ENCODE measurements around the gene PHC2. TPM values are rescaled to one million over a fixed set of nuclear protein-coding genes. Genes with fewer than 3 reads are reported as not detected.

The PHC2 gene
- total and polyA plus RNA-seq, 2 of the 13 experiments (the other 11 are each of a cell fraction or from before 2014, with no cell fraction given) = 52.5 to 84.9 TPM

GRCh38 chr1:33472269-33472980, 41.5 kb upstream of the PHC2 start, which contains the start of gene ZSCAN20 (continued):
- TF ChIP-seq ZNF253 (CRISPR knock-in tag; IDR thresholded peaks at IDR 0.05; ENCODE audit: borderline replicate concordance) = no peak
- TF ChIP-seq, protein P1, sequence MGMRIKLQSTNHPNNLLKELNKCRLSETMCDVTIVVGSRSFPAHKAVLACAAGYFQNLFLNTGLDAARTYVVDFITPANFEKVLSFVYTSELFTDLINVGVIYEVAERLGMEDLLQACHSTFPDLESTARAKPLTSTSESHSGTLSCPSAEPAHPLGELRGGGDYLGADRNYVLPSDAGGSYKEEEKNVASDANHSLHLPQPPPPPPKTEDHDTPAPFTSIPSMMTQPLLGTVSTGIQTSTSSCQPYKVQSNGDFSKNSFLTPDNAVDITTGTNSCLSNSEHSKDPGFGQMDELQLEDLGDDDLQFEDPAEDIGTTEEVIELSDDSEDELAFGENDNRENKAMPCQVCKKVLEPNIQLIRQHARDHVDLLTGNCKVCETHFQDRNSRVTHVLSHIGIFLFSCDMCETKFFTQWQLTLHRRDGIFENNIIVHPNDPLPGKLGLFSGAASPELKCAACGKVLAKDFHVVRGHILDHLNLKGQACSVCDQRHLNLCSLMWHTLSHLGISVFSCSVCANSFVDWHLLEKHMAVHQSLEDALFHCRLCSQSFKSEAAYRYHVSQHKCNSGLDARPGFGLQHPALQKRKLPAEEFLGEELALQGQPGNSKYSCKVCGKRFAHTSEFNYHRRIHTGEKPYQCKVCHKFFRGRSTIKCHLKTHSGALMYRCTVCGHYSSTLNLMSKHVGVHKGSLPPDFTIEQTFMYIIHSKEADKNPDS (CRISPR knock-in tag; IDR thresholded peaks at IDR 0.05) = no peak
- peak; percentile 39; the same call in 1 of the 2 replicates for TF ChIP-seq HOXD1 (CRISPR knock-in tag; IDR thresholded peaks at IDR 0.05)
- TF ChIP-seq TFDP2 (CRISPR knock-in tag; IDR thresholded peaks at IDR 0.05) = no peak
- peak; percentile 57 for TF ChIP-seq RBM39 (IDR thresholded peaks at IDR 0.05; ENCODE audit: low read depth, low read length, poor library complexity, severe bottlenecking)
- no peak for TF ChIP-seq HHEX (CRISPR knock-in tag; IDR thresholded peaks at IDR 0.05)
- TF ChIP-seq ZNF441 (CRISPR knock-in tag; IDR thresholded peaks at IDR 0.05; ENCODE audit: borderline replicate concordance) = no peak
- no peak for TF ChIP-seq SRF (IDR thresholded peaks at IDR 0.05; ENCODE audit: low read depth, low read length)
- peak; percentile 86 for TF ChIP-seq ZNF574 (CRISPR knock-in tag; IDR thresholded peaks at IDR 0.05)
- TF ChIP-seq PLRG1 (conservative IDR thresholded peaks at IDR 0.05) = no peak
- TF ChIP-seq MTF1 (CRISPR knock-in tag; IDR thresholded peaks at IDR 0.05) = no peak
- TF ChIP-seq, protein P2, sequence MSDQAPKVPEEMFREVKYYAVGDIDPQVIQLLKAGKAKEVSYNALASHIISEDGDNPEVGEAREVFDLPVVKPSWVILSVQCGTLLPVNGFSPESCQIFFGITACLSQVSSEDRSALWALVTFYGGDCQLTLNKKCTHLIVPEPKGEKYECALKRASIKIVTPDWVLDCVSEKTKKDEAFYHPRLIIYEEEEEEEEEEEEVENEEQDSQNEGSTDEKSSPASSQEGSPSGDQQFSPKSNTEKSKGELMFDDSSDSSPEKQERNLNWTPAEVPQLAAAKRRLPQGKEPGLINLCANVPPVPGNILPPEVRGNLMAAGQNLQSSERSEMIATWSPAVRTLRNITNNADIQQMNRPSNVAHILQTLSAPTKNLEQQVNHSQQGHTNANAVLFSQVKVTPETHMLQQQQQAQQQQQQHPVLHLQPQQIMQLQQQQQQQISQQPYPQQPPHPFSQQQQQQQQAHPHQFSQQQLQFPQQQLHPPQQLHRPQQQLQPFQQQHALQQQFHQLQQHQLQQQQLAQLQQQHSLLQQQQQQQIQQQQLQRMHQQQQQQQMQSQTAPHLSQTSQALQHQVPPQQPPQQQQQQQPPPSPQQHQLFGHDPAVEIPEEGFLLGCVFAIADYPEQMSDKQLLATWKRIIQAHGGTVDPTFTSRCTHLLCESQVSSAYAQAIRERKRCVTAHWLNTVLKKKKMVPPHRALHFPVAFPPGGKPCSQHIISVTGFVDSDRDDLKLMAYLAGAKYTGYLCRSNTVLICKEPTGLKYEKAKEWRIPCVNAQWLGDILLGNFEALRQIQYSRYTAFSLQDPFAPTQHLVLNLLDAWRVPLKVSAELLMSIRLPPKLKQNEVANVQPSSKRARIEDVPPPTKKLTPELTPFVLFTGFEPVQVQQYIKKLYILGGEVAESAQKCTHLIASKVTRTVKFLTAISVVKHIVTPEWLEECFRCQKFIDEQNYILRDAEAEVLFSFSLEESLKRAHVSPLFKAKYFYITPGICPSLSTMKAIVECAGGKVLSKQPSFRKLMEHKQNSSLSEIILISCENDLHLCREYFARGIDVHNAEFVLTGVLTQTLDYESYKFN (CRISPR knock-in tag; conservative IDR thresholded peaks at IDR 0.05) = no peak
- TF ChIP-seq NCOA5 (CRISPR knock-in tag; IDR thresholded peaks at IDR 0.05) = no peak
- TF ChIP-seq FOXJ3 (CRISPR knock-in tag; IDR thresholded peaks at IDR 0.05; ENCODE audit: borderline replicate concordance) = no peak
- no peak for TF ChIP-seq NR2F6 (IDR thresholded peaks at IDR 0.05)
- 0 out of 2 replicates have a peak, but pooled peaks have one; percentile 34 for TF ChIP-seq NR2F6 (CRISPR knock-in tag; IDR thresholded peaks at IDR 0.05)
- no peak for TF ChIP-seq SIX4 (CRISPR knock-in tag; IDR thresholded peaks at IDR 0.05)
- peak; percentile 94 for TF ChIP-seq NR2C2 (CRISPR knock-in tag; IDR thresholded peaks at IDR 0.05; ENCODE audit: borderline replicate concordance)
- no peak for TF ChIP-seq MLLT10 (CRISPR knock-in tag; IDR thresholded peaks at IDR 0.05)
- no peak for TF ChIP-seq ZKSCAN8 (CRISPR knock-in tag; IDR thresholded peaks at IDR 0.05; ENCODE audit: borderline replicate concordance)

Measured in HepG2 (cell line).